Peyer's patch (tissue), 4 donors: ENCODE data around the gene TIMM21. TPM values are rescaled to one million over a fixed set of nuclear protein-coding genes. Genes with fewer than 3 reads are reported as not detected.

Experiments used
- DNase-seq, 3 donors: peaks; one replicate each; pipeline ENCODE4 v3.0.0-alpha.2; 2017 to 2019
- H3K27ac ChIP-seq, 4 donors: fragments of 200-600 bp; sonication (generic); one replicate each; pipeline ENCODE4 v1.5.1; 2016 to 2019
- H3K27me3 ChIP-seq, 2 donors: fragments of 200-600 bp; sonication (generic); one replicate each; pipeline ENCODE4 v1.5.1; 2019
- H3K36me3 ChIP-seq, 3 donors: fragments of 200-600 bp; sonication (generic); one replicate each; pipeline ENCODE4 v1.5.1; 2016 to 2019
- H3K4me1 ChIP-seq, 4 donors: fragments of 200-600 bp; sonication (generic); one replicate each; pipeline ENCODE4 v1.5.1; 2016 to 2019
- H3K4me3 ChIP-seq, 4 donors: fragments of 200-600 bp; sonication (generic); 1 replicate in 3 of 4; 2 replicates in 1 of 4; pipeline ENCODE4 v1.5.1; 2016 to 2019; ENCODE audit warnings: mild to moderate bottlenecking in 1 of 4
- H3K9me3 ChIP-seq, 4 donors: fragments of 200-600 bp; sonication (generic); one replicate each; pipeline ENCODE4 v1.5.1; 2016 to 2019; ENCODE audit warnings: mild to moderate bottlenecking in 1 of 4
- POLR2A ChIP-seq, 2 donors: fragments of 450-650 bp; IDR thresholded peaks; one replicate each; pipeline ENCODE4 v1.5.1; 2017; ENCODE audit warnings: antibody characterized with exemption in 2 of 2, mild to moderate bottlenecking in 2 of 2, moderate library complexity in 2 of 2
- total RNA-seq, 4 donors: library from RNA; depleted of rRNA; stranded (reverse); fragments of >200 nt; gene quantifications; one replicate each; pipeline ENCODE4 v1.1.0, GENCODE V29; 2016
- TF ChIP-seq, protein P1 (sequence below), 6 experiments: fragments of 450-650 bp in 4 of 6; fragments of 200-600 bp in 2 of 6; sonication (generic) in 1 of 6; IDR thresholded peaks; one replicate each; pipeline ENCODE4 v1.5.1; 2017 to 2019; ENCODE audit warnings: antibody characterized with exemption in 6 of 6, mild to moderate bottlenecking in 3 of 6, moderate library complexity in 1 of 6

The TIMM21 gene
- total RNA-seq, 4 donors from 2014 or later: 15.9 to 36.3 (median 22.2) TPM

DNA sequence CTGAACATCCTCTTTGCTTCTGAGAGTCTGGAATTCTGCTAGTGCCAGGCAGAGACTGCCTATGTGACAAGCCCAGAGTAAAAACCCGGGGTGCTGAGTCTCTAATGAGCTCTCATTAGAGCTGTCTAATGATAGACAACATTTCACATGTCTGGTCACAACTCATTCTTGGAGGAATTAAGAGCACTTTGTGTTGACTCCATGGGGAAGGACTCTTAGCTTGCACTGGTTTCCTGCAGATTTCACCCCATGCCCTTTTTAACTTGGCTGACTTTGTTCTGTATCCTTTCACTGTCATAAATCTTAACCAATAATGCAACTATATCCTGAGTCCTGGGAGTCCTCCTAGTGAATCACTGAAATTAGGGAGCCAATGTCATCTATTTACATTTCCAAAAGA is 34.2 kb upstream of the TIMM21 start:
- no peaks in the 10 kb centered on the region for H3K4me1 ChIP-seq
- H3K27me3 ChIP-seq: no peaks in the 10 kb centered on the region
- no peaks in the 10 kb centered on the region for H3K36me3 ChIP-seq
- H3K4me3 ChIP-seq: no peak overlapping the region
- no peaks in the 10 kb centered on the region for H3K9me3 ChIP-seq
- H3K27ac ChIP-seq: no peak overlapping the region
- no peak for DNase-seq
- TF ChIP-seq, protein P1, sequence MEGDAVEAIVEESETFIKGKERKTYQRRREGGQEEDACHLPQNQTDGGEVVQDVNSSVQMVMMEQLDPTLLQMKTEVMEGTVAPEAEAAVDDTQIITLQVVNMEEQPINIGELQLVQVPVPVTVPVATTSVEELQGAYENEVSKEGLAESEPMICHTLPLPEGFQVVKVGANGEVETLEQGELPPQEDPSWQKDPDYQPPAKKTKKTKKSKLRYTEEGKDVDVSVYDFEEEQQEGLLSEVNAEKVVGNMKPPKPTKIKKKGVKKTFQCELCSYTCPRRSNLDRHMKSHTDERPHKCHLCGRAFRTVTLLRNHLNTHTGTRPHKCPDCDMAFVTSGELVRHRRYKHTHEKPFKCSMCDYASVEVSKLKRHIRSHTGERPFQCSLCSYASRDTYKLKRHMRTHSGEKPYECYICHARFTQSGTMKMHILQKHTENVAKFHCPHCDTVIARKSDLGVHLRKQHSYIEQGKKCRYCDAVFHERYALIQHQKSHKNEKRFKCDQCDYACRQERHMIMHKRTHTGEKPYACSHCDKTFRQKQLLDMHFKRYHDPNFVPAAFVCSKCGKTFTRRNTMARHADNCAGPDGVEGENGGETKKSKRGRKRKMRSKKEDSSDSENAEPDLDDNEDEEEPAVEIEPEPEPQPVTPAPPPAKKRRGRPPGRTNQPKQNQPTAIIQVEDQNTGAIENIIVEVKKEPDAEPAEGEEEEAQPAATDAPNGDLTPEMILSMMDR (IDR thresholded peaks at IDR 0.05): no peak
- no peak for TF ChIP-seq POLR2A (IDR thresholded peaks at IDR 0.05)

DNA sequence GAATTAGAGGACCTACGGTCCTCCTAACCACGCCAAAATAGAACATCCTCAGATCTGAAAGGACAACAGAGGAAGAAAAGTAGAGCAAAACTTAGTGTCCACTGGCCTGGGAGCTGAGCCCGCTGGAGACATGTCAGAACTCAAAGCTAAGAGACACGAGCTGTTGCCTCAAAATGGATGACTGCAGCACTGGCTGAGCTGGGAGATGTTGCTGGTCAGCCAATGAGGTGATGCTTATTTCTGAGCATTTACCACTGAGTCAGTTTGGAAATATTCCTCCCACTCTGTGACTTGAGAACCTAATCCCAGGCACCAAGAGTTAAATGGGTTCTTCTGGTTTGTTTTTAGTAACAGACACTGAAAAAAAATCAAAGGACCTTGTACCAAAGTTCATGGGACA is 33.3 kb upstream of the TIMM21 start:
- H3K27ac ChIP-seq: no peak overlapping the region
- H3K27me3 ChIP-seq: no peaks in the 10 kb centered on the region
- H3K9me3 ChIP-seq: no peaks in the 10 kb centered on the region
- DNase-seq: no peak
- H3K4me1 ChIP-seq: no peaks in the 10 kb centered on the region
- no peak overlapping the region for H3K4me3 ChIP-seq
- no peaks in the 10 kb centered on the region for H3K36me3 ChIP-seq
- TF ChIP-seq POLR2A (IDR thresholded peaks at IDR 0.05): no peak
- TF ChIP-seq, protein P1 (IDR thresholded peaks at IDR 0.05): no peak

DNA sequence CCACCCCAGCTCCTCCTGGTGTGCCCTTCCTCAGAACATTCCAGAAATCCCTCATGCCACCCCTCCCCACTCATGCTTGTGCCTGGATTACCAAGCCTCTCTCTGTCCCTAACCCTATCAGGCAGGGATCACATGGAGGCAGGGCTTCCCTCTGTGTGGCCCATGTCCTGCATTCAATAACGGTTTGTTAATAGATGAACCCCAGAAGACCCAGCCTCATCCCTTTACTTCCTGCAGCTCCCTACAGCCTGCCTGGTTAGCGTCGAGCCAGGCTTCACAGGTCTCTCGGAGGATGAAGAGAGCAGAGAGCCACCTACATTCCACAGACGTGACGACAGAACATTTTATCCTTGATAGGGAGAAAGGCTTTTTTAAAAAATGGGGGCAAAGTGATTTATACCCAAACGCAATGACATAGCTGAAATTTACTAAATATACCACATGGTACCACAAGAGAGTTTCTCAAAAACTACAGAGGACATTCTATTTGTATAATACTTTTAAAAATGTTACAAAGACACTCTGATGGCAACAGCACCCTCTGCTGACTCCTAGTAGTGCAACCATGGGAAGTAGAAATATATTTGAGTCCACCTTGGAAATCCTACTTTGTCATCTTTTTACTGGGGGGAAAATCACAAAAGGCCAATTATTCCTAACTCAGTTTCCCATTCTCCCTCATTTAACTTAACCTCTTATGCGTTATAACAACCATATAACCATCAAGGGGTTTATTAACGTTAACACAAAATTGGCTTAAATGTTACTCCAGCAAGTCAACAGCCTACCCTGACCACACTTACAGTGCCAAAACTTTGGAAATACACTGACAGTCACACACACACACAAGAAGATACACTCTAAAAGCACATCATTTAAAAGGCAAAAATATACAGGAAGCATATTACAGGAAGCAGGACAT is 31.4 kb upstream of the TIMM21 start:
- DNase-seq: peak in 1 of 3 donors; percentile 54
- H3K27ac ChIP-seq: no peak overlapping the region
- H3K36me3 ChIP-seq: no peaks in the 10 kb centered on the region
- no peak overlapping the region for H3K4me3 ChIP-seq
- no peak for TF ChIP-seq POLR2A (IDR thresholded peaks at IDR 0.05)
- TF ChIP-seq, protein P1 (IDR thresholded peaks at IDR 0.05): peak in 5 of 6 experiments; percentile 7 to 67 (median 59)
- H3K9me3 ChIP-seq: no peaks in the 10 kb centered on the region
- H3K4me1 ChIP-seq: no peaks in the 10 kb centered on the region
- H3K27me3 ChIP-seq: no peaks in the 10 kb centered on the region

DNA sequence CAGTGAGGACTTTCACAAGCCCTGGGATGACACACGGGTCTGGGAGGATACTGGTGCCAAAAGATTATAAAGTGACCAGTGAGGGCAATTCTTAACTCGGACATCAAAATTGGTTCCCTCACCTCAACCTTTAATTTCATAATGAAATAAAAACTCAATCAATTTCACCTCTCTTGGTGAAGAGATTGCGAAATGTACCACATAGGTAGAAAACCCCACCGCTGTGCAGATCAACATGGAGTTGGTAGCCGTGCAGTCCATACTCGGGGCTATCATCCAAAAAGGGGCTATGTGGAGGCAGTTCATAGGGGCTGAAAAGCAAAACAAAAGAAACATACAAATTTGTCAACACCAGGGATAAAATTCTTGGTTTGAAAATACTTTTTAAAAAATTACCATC is 25.1 kb upstream of the TIMM21 start:
- H3K27ac ChIP-seq: no peak overlapping the region
- no peaks in the 10 kb centered on the region for H3K27me3 ChIP-seq
- H3K4me3 ChIP-seq: no peak overlapping the region
- no peaks in the 10 kb centered on the region for H3K4me1 ChIP-seq
- TF ChIP-seq POLR2A (IDR thresholded peaks at IDR 0.05): no peak
- TF ChIP-seq, protein P1 (IDR thresholded peaks at IDR 0.05): no peak
- no peak for DNase-seq
- no peaks in the 10 kb centered on the region for H3K9me3 ChIP-seq
- no peaks in the 10 kb centered on the region for H3K36me3 ChIP-seq

DNA sequence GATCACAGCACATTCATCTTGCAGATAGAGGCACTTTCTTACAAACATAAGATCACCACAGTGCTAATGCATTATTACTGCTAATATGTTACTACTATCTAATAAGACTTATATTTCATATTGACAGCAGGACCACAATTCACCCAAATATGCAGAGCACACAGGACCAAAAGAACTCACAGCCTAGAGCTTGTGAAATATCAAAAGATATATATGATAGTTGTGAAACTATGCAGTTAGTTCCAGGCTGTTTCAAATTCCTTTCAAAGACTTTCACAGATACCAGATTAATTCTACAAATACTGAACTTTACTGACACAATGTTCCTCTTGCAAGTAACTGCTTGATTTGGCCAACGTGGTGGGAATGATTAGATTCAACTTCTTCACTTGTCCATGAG is 23.7 kb upstream of the TIMM21 start:
- Histone ChIP-seq H3K4me1 (no peaks in the 10 kb centered on the region), H3K27ac (no peak overlapping the region), H3K27me3 (no peaks in the 10 kb centered on the region), H3K4me3 (no peak overlapping the region), H3K36me3 (no peaks in the 10 kb centered on the region), H3K9me3 (no peaks in the 10 kb centered on the region)
- DNase-seq: no peak
- no peak for TF ChIP-seq POLR2A (IDR thresholded peaks at IDR 0.05)
- TF ChIP-seq, protein P1 (IDR thresholded peaks at IDR 0.05): no peak
